SK-N-MC (cell line): ENCODE results near the gene SLC4A5.

Source experiments
- EZH2 ChIP-seq: fragments of 200-600 bp; sonication (generic); IDR thresholded peaks from one replicate; pipeline ENCODE4 v1.6.1; 2017; ENCODE audit warnings: antibody characterized with exemption
- FOXP2 ChIP-seq: optimal IDR thresholded peaks from 2 replicates; pipeline ENCODE3; 2011; ENCODE audit warnings: mild to moderate bottlenecking, moderate library complexity; ENCODE audit not compliant: insufficient read depth; ENCODE audit errors: extremely low read length, control extremely low read depth
- POLR2AphosphoS5 ChIP-seq: IDR thresholded peaks from 2 replicates; pipeline ENCODE4 v1.6.1; 2012; ENCODE audit warnings: mild to moderate bottlenecking, low read depth, low read length, borderline replicate concordance

DNA sequence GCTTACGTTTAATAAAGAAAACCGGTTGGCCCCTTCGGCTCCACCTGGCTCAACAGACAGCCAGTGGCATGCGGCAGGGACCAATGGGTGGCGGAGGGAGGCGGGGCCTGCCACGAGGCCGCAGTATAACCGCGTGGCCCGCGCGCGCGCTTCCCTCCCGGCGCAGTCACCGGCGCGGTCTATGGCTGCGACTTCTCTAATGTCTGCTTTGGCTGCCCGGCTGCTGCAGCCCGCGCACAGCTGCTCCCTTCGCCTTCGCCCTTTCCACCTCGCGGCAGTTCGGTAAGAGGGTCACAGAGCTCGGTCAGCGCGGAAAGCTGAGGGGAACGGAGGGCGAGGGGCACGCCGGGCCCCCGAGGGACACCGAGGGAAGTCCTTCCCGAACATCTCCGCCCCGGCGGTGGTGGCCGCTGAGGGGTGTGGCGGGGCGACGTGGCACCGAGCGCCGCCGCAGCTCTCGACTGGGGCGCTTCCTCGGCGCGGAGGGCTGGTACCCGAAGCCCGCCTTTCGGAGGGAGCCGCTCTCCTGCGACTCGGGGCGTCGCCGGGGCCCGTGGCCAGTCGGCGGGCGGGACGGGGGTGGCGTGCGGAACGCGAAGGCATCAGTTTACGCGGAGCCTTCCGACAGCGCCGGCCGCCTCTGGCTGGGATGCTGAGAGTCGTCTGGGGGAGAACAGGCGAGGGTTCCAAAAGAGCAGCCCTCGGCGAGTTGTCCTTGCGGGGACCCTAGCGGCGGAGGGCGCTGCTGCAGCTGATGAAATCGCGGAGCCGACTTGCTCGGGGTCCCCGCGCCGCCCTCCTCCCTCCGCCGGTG is 144.5 kb downstream of the SLC4A5 start, which contains the start of gene MTHFD2:
- TF ChIP-seq POLR2AphosphoS5: peak; percentile 98
- TF ChIP-seq EZH2: no peak
- TF ChIP-seq FOXP2: no peak
